Gastroesophageal sphincter (tissue), 4 donors: ENCODE results near the gene TCEAL5. TPM values are rescaled to one million over a fixed set of nuclear protein-coding genes. Genes with fewer than 3 reads are reported as not detected.
"Not testable (repeated sequence)": the region's sequence is repeated elsewhere in the genome, so short reads cannot be mapped to it uniquely, and the experiment has no call there.

ENCODE experiments used
- ATAC-seq: fragments of 150-250 bp; one replicate; pipeline ENCODE4 v1.9.1; 2016; ENCODE audit warnings: mild to moderate bottlenecking, moderate library complexity
- H3K27ac ChIP-seq, 4 donors: fragments of 200-600 bp; sonication (generic) in 3 of 4; 1 replicate in 3 of 4; 2 replicates in 1 of 4; pipeline ENCODE4 v1.5.1; 2016 to 2019
- H3K27me3 ChIP-seq: fragments of 200-600 bp; sonication (generic); one replicate; pipeline ENCODE4 v1.5.1; 2019
- H3K36me3 ChIP-seq, 2 donors: fragments of 200-600 bp; sonication (generic); one replicate each; pipeline ENCODE4 v1.5.1; 2019; ENCODE audit warnings: control low read depth in 1 of 2
- H3K4me1 ChIP-seq, 3 donors: fragments of 200-600 bp; sonication (generic); 1 replicate in 2 of 3; 2 replicates in 1 of 3; pipeline ENCODE4 v1.5.1; 2016 to 2019; ENCODE audit warnings: control low read depth in 2 of 3
- H3K4me3 ChIP-seq, 2 donors: fragments of 200-600 bp; sonication (generic); one replicate each; pipeline ENCODE4 v1.5.1; 2019; ENCODE audit warnings: mild to moderate bottlenecking in 1 of 2, moderate library complexity in 1 of 2
- H3K9me3 ChIP-seq, 3 donors: fragments of 200-600 bp; sonication (generic); one replicate each; pipeline ENCODE4 v1.5.1; 2017 to 2019; ENCODE audit warnings: control low read depth in 2 of 3
- EP300 ChIP-seq: sonication (generic); formaldehyde crosslinking; IDR thresholded peaks from one replicate; pipeline ENCODE4 v1.6.1; 2017; ENCODE audit warnings: antibody characterized with exemption, mild to moderate bottlenecking
- POLR2A ChIP-seq, 2 donors: fragments of 450-650 bp; IDR thresholded peaks; one replicate each; pipeline ENCODE4 v1.6.1; 2017; ENCODE audit warnings: antibody characterized with exemption in 2 of 2, mild to moderate bottlenecking in 2 of 2, moderate library complexity in 1 of 2
- POLR2AphosphoS5 ChIP-seq: sonication (generic); formaldehyde crosslinking; IDR thresholded peaks from one replicate; pipeline ENCODE4 v1.6.1; 2017; ENCODE audit warnings: antibody characterized with exemption
- WGBS, 2 donors: methylation state at CpG; one replicate each; pipeline ENCODE4 v1.1.5; 2018; ENCODE audit warnings: low coverage in 1 of 2; 5-methylcytosine and 5-hydroxymethylcytosine counted together
- total RNA-seq, 4 donors: library from RNA; depleted of rRNA; stranded (reverse); fragments of >200 nt; gene quantifications; one replicate each; pipeline ENCODE4 v1.1.0, GENCODE V29; 2016
- TF ChIP-seq, protein P1 (sequence below), 4 experiments: fragments of 200-600 bp in 2 of 4; fragments of 450-650 bp in 2 of 4; sonication (generic) in 1 of 4; IDR thresholded peaks; one replicate each; pipeline ENCODE4 v1.5.1; 2017 to 2019; ENCODE audit warnings: antibody characterized with exemption in 4 of 4, mild to moderate bottlenecking in 2 of 4, moderate library complexity in 2 of 4

TCEAL5 gene, protein sequence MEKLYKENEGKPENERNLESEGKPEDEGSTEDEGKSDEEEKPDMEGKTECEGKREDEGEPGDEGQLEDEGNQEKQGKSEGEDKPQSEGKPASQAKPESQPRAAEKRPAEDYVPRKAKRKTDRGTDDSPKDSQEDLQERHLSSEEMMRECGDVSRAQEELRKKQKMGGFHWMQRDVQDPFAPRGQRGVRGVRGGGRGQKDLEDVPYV
- under 1 TPM in 2 of 4 donors, not detected in 2; 0.54 to 0.92 TPM for total RNA-seq

DNA sequence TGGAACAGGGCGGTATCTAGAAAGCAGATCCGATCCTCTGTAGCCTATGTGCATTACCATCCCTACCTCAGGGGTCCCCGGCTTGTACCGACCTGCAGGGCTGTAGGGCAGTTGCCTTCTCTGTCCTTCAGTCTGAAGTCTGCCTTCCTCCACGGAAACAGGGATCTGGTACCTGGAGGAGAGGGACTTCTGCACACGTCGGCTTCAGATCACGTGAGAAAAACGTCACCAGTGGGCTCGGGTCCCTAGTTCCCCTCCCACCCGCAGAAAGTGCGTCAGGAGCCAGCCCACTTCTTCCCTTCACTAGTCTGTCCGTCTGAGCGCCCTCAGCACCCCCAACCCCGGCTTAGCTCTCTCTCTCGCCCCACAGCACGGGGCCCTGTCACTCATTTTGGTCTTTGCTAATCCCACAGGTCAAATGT is at the start of gene TCEAL5:
Gene TCEAL5 (minus strand): TSS at position 170 of the 422 bp plus-strand sequence. CDS start 2,187 bp downstream, outside the sequence.
- H3K4me3 ChIP-seq = peak within 1 kb of the TSS in 1 of 2 donors; percentile 23
- H3K27me3 ChIP-seq = peaks cover 15% of the 10 kb centered on the region
- H3K27ac ChIP-seq = no peak within 1 kb of the TSS
- WGBS, 2 donors = 21% methylated on average over 8 of the region's 17 CpGs; no CpG with 5 or more reads in 1 of the 2 donors
- peak; percentile 26 for ATAC-seq
- TF ChIP-seq POLR2AphosphoS5 (no peak), EP300 (no peak), POLR2A (IDR thresholded peaks at IDR 0.05) (no peak)
- TF ChIP-seq, protein P1, sequence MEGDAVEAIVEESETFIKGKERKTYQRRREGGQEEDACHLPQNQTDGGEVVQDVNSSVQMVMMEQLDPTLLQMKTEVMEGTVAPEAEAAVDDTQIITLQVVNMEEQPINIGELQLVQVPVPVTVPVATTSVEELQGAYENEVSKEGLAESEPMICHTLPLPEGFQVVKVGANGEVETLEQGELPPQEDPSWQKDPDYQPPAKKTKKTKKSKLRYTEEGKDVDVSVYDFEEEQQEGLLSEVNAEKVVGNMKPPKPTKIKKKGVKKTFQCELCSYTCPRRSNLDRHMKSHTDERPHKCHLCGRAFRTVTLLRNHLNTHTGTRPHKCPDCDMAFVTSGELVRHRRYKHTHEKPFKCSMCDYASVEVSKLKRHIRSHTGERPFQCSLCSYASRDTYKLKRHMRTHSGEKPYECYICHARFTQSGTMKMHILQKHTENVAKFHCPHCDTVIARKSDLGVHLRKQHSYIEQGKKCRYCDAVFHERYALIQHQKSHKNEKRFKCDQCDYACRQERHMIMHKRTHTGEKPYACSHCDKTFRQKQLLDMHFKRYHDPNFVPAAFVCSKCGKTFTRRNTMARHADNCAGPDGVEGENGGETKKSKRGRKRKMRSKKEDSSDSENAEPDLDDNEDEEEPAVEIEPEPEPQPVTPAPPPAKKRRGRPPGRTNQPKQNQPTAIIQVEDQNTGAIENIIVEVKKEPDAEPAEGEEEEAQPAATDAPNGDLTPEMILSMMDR (IDR thresholded peaks at IDR 0.05) = no peak
- no peaks in the 10 kb centered on the region for H3K36me3 ChIP-seq
- peaks cover 0 to 9% (median 0%) of the 10 kb centered on the region in 3 donors for H3K4me1 ChIP-seq
- H3K9me3 ChIP-seq = no peaks in the 10 kb centered on the region

DNA sequence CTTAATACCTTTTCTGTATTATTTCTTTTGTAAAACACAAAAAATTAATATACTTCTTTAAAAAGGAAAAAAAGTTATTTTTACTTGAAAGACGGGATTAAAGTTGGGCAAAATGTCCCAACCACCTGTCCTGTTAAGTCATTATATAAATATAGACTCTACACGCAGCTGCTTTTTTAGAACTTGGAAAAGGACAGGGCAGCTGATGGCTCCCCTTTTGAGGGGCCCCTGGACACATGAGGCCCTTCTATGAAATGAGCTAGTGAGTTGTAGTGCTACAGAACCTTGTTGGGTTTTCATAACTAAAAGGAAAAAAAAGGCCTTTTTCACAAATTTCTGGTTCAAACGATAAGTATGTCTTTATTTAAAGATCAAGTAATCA is 34.8 kb upstream of the TCEAL5 start:
- WGBS, 2 donors = 62 to 67% methylated on average over 3 of the region's 3 CpGs
- no peaks in the 10 kb centered on the region for H3K9me3 ChIP-seq
- H3K27ac ChIP-seq = no peak overlapping the region
- ATAC-seq = no peak
- TF ChIP-seq POLR2A (IDR thresholded peaks at IDR 0.05) (no peak), POLR2AphosphoS5 (no peak), EP300 (no peak)
- TF ChIP-seq, protein P1 (IDR thresholded peaks at IDR 0.05) = no peak
- H3K4me1 ChIP-seq = peaks cover 0 to 11% (median 0%) of the 10 kb centered on the region in 3 donors
- no peaks in the 10 kb centered on the region for H3K36me3 ChIP-seq
- no peak overlapping the region for H3K4me3 ChIP-seq
- peaks cover 11% of the 10 kb centered on the region for H3K27me3 ChIP-seq

DNA sequence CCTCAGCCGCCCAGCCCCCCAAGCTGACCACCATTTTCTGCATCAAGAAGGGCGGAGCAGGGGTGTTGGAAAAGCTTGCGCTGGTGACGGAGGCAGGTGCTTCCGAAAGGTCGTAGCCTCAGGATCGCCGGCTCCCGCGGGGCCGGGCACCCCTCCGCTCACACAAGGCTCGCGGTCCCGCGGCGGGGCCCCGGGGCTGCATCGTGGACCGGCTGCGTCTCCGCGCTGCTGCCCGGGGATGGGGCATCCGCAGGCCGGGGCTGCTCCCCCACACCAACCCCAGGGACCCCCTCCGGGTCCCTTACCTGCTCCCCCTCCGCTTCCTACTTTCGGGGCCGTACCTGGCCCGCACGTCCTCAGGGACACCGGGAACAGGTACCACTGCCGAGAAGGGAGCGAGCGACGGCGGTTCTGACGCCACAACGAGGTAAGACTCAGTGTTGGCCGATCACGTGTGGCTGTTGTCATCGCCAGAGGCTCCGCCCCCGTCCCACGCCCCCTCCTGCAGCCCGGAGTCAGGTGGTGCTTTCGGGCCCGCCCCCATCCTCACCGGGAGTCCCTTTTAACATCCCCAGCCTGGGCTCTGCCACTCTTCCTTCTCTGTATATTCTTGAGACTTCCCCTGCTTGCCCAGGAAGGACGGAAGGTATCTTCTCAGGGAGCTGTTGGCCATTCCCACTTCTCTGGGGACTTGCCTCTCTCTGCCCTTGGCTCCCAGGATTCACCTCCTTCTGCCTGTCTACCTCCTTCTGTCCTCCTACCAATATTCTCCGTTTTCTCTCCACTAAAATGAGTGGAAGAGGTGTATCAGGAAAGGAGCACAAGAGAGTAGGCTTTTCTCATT is 34.2 kb upstream of the TCEAL5 start, which contains the start of gene BEX2:
Gene BEX2 (minus strand): TSS at position 436 of the 844 bp plus-strand sequence. CDS start 1,014 bp downstream, outside the sequence.
- TF ChIP-seq, protein P1 (IDR thresholded peaks at IDR 0.05) = no peak
- TF ChIP-seq POLR2A (IDR thresholded peaks at IDR 0.05) (peak in 1 of 2 donors; percentile 42), POLR2AphosphoS5 (peak; percentile 48), EP300 (no peak)
- peaks cover 11% of the 10 kb centered on the region for H3K27me3 ChIP-seq
- peak; percentile 87 for ATAC-seq

DNA sequence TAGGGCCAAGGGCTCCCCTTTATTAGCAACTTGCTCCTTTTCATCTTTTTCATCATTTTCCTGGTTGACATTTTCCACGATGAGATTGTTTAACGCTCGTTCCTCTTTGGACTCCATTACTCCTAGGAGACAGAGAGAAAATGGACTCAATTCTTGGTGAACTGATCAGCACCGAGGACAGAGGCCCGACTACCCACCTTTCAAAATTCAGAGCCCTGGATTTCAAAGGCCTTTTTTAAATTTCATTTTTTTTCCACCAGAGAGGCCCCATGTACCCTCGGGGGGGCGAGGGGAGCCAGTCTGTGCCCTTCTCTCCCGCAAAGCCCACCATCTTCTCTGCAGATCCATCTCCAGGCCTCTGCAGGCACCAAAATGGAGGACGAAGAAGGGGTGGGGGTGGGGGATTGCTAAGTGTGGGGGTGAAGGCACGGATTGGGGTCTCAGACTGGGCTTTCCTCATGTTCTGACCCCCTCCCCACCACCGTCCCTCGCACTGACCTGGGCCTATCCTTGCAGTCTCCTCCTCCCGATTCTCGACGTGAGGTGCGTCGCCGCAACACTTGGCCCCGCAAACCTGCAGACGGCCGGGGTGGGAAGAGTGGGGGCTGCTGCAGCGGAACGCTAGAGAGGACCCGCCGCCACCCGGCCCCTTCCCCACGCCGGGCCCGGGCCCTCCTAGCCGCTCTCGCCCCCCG is 33.5 kb upstream of the TCEAL5 start:
- no peak for TF ChIP-seq EP300
- no peak for TF ChIP-seq POLR2A (IDR thresholded peaks at IDR 0.05)
- TF ChIP-seq, protein P1 (IDR thresholded peaks at IDR 0.05) = no peak
- TF ChIP-seq POLR2AphosphoS5 = no peak
- 68 to 83% methylated on average over 1 to 6 of the region's 32 CpGs for WGBS, 2 donors
- H3K4me3 ChIP-seq = peak overlapping the region; percentile 8 to 59
- peaks cover 11% of the 10 kb centered on the region for H3K27me3 ChIP-seq
- no peaks in the 10 kb centered on the region for H3K9me3 ChIP-seq
- peak overlapping the region in 1 of 4 donors; percentile 24 for H3K27ac ChIP-seq
- H3K4me1 ChIP-seq = peaks cover 0 to 11% (median 0%) of the 10 kb centered on the region in 3 donors
- no peaks in the 10 kb centered on the region for H3K36me3 ChIP-seq
- ATAC-seq = no peak

More for the DNA sequence above, 34.2 kb upstream of the TCEAL5 start, which contains the start of gene BEX2:
- Histone ChIP-seq H3K9me3 (no peaks in the 10 kb centered on the region), H3K36me3 (no peaks in the 10 kb centered on the region), H3K4me1 (peaks cover 0 to 11% (median 0%) of the 10 kb centered on the region in 3 donors), H3K4me3 (peak within 1 kb of the TSS; percentile 8 to 59), H3K27ac (peak within 1 kb of the TSS in 1 of 4 donors; percentile 24)
- 0 to 31% methylated on average over 1 to 2 of the region's 52 CpGs for WGBS, 2 donors

DNA sequence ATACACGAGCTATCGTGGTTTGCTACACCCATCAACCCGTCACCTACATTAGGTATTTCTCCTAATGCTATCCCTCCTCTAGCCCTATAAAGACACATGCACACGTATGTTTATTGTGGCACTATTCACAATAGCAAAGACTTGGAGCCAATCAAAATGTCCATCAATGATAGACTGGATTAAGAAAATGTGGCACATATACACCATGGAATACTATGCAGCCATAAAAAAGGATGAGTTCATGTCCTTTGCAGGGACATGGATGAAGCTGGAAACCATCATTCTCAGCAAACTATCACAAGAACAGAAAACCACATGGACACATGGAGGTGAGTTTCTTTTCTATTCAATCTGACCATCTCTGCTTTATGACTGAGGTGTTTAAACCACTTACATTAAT is 29.1 kb upstream of the TCEAL5 start:
- H3K36me3 ChIP-seq, H3K27me3 ChIP-seq, H3K4me1 ChIP-seq, H3K9me3 ChIP-seq, ATAC-seq, H3K27ac ChIP-seq, H3K4me3 ChIP-seq: not testable (repeated sequence)
- 83 to 90% methylated on average over 2 to 3 of the region's 4 CpGs for WGBS, 2 donors
